HL-60/S4 treated with phorbol 12-myristate 13-acetate at 8.2 ng/mL for 4 days and 3 days (cell line): ENCODE results near the gene BAK1.
"Not testable (repeated sequence)": the region's sequence is repeated elsewhere in the genome, so short reads cannot be mapped to it uniquely, and the experiment has no call there.

Experiments used
- in situ Hi-C: fragments of 300-500 bp; cut with MboI; formaldehyde crosslinking; loops from 2 replicates; pipeline ENCODE4 v1.15.0; 2022; ENCODE audit warnings: low sequenced_read_pairs

Gene BAK1

GRCh38 chr6:33558801-33559200 is 21.3 kb downstream of the BAK1 start:
- in situ Hi-C loops: no loop called here

- in situ Hi-C loops: no loop called here
These were observed 22.7 kb downstream of the BAK1 start for GRCh38 chr6:33557376-33557775.

- in situ Hi-C loops: not testable (repeated sequence)
These were observed 27.2 kb downstream of the BAK1 start for GRCh38 chr6:33552883-33553282.

- in situ Hi-C loops: no loop called here
These were observed 27.8 kb downstream of the BAK1 start for GRCh38 chr6:33552252-33552651.

GRCh38 chr6:33551538-33551937 is 28.5 kb downstream of the BAK1 start:
- in situ Hi-C loops: no loop called here

GRCh38 chr6:33549896-33550295 is 30.2 kb downstream of the BAK1 start:
- in situ Hi-C loops: no loop called here

- in situ Hi-C loops: no loop called here
These were observed 30.9 kb downstream of the BAK1 start for GRCh38 chr6:33549196-33549595.

GRCh38 chr6:33547499-33547898 is 32.6 kb downstream of the BAK1 start:
- in situ Hi-C loops: no loop called here

GRCh38 chr6:33546766-33547165 is 33.3 kb downstream of the BAK1 start:
- in situ Hi-C loops: no loop called here

- in situ Hi-C loops: not testable (repeated sequence)
These were observed 34.8 kb downstream of the BAK1 start for GRCh38 chr6:33545292-33545691.

GRCh38 chr6:33543116-33543515 is 37.0 kb downstream of the BAK1 start:
- in situ Hi-C loops: no loop called here

GRCh38 chr6:33540768-33541167 is 39.3 kb downstream of the BAK1 start:
- in situ Hi-C loops: no loop called here

GRCh38 chr6:33534702-33535101 is 45.4 kb downstream of the BAK1 start:
- in situ Hi-C loops: no loop called here

- in situ Hi-C loops: not testable (repeated sequence)
These were observed 46.8 kb downstream of the BAK1 start for GRCh38 chr6:33533163-33533869.

GRCh38 chr6:33532431-33532830 is 47.6 kb downstream of the BAK1 start:
- in situ Hi-C loops: not testable (repeated sequence)

- in situ Hi-C loops: not testable (repeated sequence)
These were observed 49.5 kb downstream of the BAK1 start for GRCh38 chr6:33530617-33531016.
